ENCODE results near the gene RPS6KA5.
"Not testable (repeated sequence)": the region's sequence is repeated elsewhere in the genome, so short reads cannot be mapped to it uniquely, and the experiment has no call there.

Gene RPS6KA5

DNA sequence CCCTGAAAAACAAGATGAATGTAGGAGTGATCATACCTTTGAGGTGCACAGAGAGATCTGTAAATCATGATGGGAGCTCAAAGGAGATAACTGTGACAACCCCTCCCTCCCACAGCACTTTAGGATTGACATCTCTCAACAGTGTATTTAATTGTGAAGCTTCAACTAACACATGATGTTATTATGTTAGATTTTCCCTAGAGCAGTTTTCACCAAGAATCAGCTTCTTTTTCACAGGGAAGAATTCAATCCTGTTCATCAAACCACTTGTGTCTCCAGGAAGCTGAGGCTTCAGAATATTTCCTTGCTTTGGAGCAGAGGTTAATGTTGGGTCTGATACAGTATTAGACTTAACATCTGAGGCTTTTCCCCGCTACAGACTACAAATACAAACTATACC lies 11.8 kb downstream of the RPS6KA5 start:
- Mint-ChIP-seq H3K4me3 (no peak overlapping the region), H3K9me3 (no peaks in the 10 kb centered on the region), H3K27ac (no peak overlapping the region), H3K4me1 (ENCODE audit: low read depth) (peaks cover 49% of the 10 kb centered on the region), H3K27me3 (no peaks in the 10 kb centered on the region), H3K36me3 (ENCODE audit: low read depth) (no peaks in the 10 kb centered on the region)

DNA sequence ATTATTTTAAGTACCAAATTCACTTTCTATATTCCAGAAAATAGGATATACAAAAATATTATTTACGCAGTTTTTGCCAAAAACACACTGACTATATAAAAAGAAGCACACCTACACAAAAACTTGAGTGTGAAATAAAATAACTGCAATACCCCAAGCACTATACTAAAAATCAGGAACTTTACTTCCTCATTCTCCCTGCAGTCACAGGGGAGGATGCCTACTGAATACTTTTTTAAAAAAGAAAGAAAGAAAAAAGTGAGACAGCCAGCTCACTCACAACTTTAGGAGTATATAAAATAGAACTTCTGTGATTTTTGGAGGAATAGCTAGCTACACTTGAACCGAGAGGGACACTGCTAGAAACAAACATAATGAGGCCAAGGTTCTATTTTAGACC lies 12.2 kb downstream of the RPS6KA5 start:
- no peaks in the 10 kb centered on the region for H3K36me3 Mint-ChIP-seq (ENCODE audit: low read depth)
- no peak overlapping the region for H3K27ac Mint-ChIP-seq
- H3K27me3 Mint-ChIP-seq = no peaks in the 10 kb centered on the region
- H3K9me3 Mint-ChIP-seq = no peaks in the 10 kb centered on the region
- peaks cover 47% of the 10 kb centered on the region for H3K4me1 Mint-ChIP-seq (ENCODE audit: low read depth)
- H3K4me3 Mint-ChIP-seq = no peak overlapping the region

DNA sequence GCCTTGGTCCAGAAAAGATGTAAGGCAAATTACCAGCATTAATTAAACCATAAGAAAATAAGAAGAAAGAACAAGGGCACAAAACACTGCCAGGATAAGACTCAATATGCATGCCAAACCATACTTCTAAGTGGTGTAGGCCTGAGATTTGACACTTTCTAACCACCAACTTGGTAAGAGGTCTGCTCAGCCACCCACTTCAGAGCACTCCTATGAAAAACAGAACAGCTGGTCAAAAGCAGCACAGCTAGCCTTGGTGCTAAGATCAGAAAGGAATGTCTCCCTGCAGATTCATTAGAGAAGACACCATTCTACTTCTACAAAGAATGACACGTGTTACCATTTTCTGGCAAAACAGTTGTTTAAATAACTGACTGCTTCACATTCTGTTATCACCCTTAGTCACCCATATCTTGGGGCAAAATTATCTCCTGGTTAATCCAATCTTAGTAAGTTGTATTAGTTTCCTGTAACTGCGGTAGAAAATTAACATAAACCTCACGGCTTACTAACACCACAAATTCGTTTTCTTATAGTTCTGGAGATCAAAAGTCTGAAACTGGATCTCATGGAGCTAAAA lies 13.2 kb downstream of the RPS6KA5 start:
- Mint-ChIP-seq H3K27me3 (no peaks in the 10 kb centered on the region), H3K27ac (peak overlapping the region; percentile 6), H3K4me3 (peak overlapping the region; percentile 2), H3K36me3 (ENCODE audit: low read depth) (no peaks in the 10 kb centered on the region), H3K9me3 (no peaks in the 10 kb centered on the region), H3K4me1 (ENCODE audit: low read depth) (peaks cover 42% of the 10 kb centered on the region)

DNA sequence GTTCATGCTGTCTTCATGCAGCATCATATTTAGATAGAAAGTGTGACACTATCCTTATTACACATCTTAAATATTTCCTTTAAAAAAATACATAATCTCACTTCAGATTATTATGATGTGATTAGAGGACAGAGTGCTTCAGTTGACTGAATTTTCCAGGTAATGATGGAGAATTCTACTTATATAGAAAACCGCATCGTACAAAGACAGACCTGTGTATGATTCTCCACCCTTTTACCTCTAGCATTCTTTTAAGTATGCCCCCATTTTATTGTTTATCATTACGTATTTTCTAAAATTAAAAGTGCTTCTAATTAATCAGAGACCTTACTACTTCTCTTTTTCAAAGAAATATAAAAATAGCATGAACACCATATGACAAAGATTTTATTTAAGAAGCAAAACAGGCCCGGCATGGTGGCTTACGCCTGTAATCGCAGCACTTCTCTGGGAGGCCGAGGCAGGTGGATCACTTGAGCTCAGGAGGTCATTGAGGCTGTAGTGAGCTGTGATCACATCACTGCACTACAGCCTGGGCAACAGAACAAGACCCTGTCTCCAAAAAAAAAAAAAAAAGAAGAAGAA lies 13.9 kb downstream of the RPS6KA5 start:
- no peaks in the 10 kb centered on the region for H3K9me3 Mint-ChIP-seq
- H3K27me3 Mint-ChIP-seq = no peaks in the 10 kb centered on the region
- no peak overlapping the region for H3K4me3 Mint-ChIP-seq
- H3K36me3 Mint-ChIP-seq (ENCODE audit: low read depth) = no peaks in the 10 kb centered on the region
- H3K4me1 Mint-ChIP-seq (ENCODE audit: low read depth) = peaks cover 42% of the 10 kb centered on the region
- peak overlapping the region; percentile 26 for H3K27ac Mint-ChIP-seq

DNA sequence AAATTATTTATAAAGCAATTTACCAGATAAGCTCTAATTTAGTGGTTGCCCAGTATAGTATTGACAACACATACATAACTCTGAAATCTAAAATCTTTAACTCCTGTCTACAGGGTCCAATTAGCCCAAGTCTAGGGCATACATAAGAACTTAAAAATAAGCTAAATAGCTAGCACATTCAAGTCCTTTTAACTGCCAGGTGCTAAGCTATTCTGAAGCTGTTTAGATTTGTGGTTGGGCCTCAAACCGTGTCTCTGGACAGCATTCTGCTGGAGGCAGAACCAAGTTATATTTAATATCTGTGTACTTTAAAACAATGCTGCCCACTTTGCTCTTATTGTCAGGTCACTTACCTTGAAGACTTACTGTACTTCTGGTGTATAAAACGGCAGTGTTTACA lies 19.0 kb downstream of the RPS6KA5 start:
- H3K4me3 Mint-ChIP-seq = no peak overlapping the region
- H3K27me3 Mint-ChIP-seq = no peaks in the 10 kb centered on the region
- H3K36me3 Mint-ChIP-seq (ENCODE audit: low read depth) = peaks cover 5% of the 10 kb centered on the region
- no peak overlapping the region for H3K27ac Mint-ChIP-seq
- H3K4me1 Mint-ChIP-seq (ENCODE audit: low read depth) = peaks cover 26% of the 10 kb centered on the region
- no peaks in the 10 kb centered on the region for H3K9me3 Mint-ChIP-seq

DNA sequence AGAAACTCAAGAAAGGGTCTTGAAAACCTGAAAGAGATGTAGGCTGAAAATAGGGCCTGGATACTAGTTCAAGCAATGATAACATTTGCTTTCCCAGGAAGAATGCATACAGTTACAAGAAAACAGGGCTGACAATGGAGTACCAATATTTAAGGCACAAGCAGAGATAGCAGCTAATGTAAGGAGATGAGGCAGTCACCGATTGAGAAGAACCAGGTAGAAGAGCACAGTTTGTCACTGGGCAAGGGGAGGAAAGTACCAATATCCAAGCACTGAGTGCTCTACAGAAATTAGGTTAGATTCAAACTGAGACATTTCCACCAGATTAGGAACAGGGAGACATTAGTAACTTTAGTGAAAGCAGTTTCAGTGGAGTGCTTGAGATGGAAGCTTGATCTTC lies 19.9 kb downstream of the RPS6KA5 start:
- peaks cover 26% of the 10 kb centered on the region for H3K4me1 Mint-ChIP-seq (ENCODE audit: low read depth)

DNA sequence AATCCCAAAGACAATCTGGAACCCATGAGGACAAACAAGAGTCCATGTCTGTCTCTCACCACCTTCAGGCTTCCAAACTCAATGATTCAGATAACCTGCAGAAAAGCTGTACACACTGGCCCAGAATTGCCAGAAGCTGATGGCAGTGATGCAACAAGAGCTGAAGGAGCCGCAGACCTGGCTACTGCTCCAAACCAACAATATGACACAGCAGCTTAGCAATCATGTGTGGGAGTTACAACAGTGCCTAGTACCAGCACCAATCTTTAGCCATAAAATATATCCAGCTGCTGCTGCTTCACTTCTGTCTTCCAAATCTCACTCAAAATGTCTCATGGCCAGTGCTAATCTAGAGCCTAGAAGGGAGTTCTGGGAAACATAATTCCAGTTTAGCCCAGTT lies 22.0 kb downstream of the RPS6KA5 start:
- Mint-ChIP-seq H3K36me3 (ENCODE audit: low read depth) (peaks cover 5% of the 10 kb centered on the region), H3K4me1 (ENCODE audit: low read depth) (peaks cover 29% of the 10 kb centered on the region), H3K4me3 (no peak overlapping the region), H3K27me3 (no peaks in the 10 kb centered on the region), H3K9me3 (no peaks in the 10 kb centered on the region), H3K27ac (no peak overlapping the region)

More for the DNA sequence above, 19.9 kb downstream of the RPS6KA5 start:
- H3K4me3 Mint-ChIP-seq = no peak overlapping the region
- H3K9me3 Mint-ChIP-seq = no peaks in the 10 kb centered on the region
- H3K27ac Mint-ChIP-seq = no peak overlapping the region
- H3K27me3 Mint-ChIP-seq = no peaks in the 10 kb centered on the region
- peaks cover 5% of the 10 kb centered on the region for H3K36me3 Mint-ChIP-seq (ENCODE audit: low read depth)

DNA sequence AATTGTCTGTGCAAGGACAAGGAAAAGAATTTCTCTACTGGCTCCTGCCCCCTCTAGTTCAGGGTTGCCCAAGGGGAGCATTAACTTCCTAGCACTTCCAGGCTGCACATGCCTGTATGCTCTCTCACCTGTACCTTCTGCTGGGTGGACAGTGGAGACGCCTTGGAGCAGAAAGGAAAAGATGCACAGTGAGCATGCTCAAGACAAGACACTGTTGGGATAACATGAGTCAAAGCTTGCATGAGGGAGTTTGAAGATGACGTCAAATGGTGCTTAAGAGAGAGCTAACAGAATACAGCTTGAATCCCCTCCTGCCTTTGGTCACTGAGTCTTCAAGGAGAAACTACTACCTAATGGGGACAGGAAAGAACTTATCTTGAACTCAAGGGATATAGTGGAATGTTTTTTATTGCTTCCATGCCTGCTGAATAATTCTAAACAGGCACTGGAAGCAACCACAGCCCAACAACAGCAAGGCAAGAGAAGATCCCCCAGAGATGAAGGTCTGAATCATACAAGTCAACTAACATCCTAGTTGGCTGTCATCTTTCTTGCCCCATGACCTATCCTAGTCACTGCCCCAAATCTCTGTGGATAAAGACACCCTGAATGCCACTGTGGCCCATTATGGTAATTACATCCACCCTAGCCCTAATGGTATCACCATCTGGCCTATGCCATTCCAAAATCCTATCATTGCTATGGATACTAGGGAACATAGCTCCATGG lies 23.5 kb downstream of the RPS6KA5 start:
- H3K4me3 Mint-ChIP-seq = no peak overlapping the region
- H3K27ac Mint-ChIP-seq = no peak overlapping the region
- H3K27me3 Mint-ChIP-seq = no peaks in the 10 kb centered on the region
- peaks cover 5% of the 10 kb centered on the region for H3K36me3 Mint-ChIP-seq (ENCODE audit: low read depth)
- peaks cover 34% of the 10 kb centered on the region for H3K4me1 Mint-ChIP-seq (ENCODE audit: low read depth)
- no peaks in the 10 kb centered on the region for H3K9me3 Mint-ChIP-seq

DNA sequence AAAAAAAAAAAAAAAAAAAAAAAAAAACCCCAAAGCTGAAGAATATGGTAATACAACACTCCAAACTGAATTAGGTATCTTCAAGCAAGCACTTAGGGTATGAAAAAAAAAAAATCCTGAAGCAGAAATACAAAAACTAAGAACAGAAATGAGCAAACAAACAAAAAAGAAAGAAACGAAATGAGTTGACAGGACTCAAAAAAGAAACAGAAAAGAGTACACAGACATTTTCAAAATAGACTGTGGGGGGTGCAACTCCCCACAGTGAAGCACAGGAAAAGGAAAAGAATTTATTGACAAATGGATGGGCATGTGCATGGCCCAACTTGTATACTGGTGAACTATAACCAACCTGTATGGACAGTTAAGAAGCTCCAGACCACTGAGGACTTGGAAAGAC lies 24.6 kb downstream of the RPS6KA5 start:
- Mint-ChIP-seq H3K27me3 (no peaks in the 10 kb centered on the region), H3K36me3 (ENCODE audit: low read depth) (peaks cover 5% of the 10 kb centered on the region), H3K4me1 (ENCODE audit: low read depth) (peaks cover 41% of the 10 kb centered on the region), H3K4me3 (no peak overlapping the region), H3K9me3 (no peaks in the 10 kb centered on the region), H3K27ac (peak overlapping the region; percentile 63)

DNA sequence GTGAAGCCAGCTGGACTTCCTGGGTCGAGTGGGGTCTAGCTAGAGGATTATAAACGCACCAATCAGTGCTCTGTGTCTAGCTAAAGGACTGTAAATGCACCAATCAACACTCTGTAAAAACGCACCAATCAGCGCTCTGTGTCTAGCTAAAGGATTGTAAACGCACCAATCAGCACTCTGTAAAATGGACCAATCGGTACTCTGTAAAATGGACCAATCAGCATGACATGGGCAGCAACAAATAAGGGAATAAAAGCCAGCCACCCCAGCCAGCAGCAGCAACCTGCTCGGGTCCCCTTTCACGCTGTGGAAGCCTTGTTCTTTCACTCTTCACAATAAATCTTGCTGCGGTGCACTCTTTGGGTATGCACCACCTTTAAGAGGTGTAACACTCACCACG lies 26.1 kb downstream of the RPS6KA5 start:
- not testable (repeated sequence) for H3K36me3 Mint-ChIP-seq (ENCODE audit: low read depth); H3K27ac Mint-ChIP-seq; H3K9me3 Mint-ChIP-seq; H3K4me3 Mint-ChIP-seq; H3K27me3 Mint-ChIP-seq
- peaks cover 55% of the 10 kb centered on the region for H3K4me1 Mint-ChIP-seq (ENCODE audit: low read depth)

DNA sequence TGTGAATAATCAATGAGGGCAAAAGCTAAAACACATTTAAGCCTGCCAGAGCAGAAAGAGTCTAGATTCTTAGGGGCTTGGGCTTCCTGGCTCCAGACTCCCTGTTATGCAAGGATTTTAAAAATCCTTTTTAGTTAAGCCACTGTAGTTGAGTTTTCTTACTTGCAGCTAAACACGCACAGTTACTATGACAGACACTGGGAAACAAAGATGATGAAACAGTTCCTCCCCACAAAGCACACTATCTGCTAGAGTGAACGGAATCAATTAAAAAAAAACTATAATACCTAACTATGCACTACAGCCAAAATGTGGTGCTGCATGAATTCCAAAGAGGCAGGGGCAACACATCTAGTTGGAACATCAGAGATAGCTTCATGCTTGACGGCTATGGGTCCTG lies 28.2 kb downstream of the RPS6KA5 start:
- no peaks in the 10 kb centered on the region for H3K9me3 Mint-ChIP-seq
- no peaks in the 10 kb centered on the region for H3K27me3 Mint-ChIP-seq
- H3K4me1 Mint-ChIP-seq (ENCODE audit: low read depth) = peaks cover 51% of the 10 kb centered on the region
- H3K4me3 Mint-ChIP-seq = no peak overlapping the region
- no peaks in the 10 kb centered on the region for H3K36me3 Mint-ChIP-seq (ENCODE audit: low read depth)
- no peak overlapping the region for H3K27ac Mint-ChIP-seq

DNA sequence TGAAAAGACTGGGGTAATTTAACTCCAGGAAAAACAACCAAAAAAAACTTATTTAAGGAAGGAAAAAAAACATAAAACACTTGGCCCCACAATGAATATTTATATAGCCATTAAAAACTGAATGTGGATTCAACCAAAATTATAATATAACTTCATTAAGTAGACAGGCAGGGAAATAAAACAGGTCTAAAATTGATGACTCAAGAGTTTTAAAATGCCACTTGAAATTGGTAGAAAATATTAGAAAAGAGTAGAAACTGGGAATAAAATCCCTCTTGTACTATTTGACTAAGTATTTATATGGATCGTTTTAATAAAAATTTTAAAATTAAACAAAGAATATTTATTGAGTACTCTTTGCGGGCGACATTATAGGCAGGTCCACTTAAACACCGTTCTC lies 28.8 kb downstream of the RPS6KA5 start:
- Mint-ChIP-seq H3K9me3 (no peaks in the 10 kb centered on the region), H3K4me3 (no peak overlapping the region), H3K27ac (no peak overlapping the region), H3K27me3 (no peaks in the 10 kb centered on the region), H3K4me1 (ENCODE audit: low read depth) (peaks cover 53% of the 10 kb centered on the region), H3K36me3 (ENCODE audit: low read depth) (no peaks in the 10 kb centered on the region)

DNA sequence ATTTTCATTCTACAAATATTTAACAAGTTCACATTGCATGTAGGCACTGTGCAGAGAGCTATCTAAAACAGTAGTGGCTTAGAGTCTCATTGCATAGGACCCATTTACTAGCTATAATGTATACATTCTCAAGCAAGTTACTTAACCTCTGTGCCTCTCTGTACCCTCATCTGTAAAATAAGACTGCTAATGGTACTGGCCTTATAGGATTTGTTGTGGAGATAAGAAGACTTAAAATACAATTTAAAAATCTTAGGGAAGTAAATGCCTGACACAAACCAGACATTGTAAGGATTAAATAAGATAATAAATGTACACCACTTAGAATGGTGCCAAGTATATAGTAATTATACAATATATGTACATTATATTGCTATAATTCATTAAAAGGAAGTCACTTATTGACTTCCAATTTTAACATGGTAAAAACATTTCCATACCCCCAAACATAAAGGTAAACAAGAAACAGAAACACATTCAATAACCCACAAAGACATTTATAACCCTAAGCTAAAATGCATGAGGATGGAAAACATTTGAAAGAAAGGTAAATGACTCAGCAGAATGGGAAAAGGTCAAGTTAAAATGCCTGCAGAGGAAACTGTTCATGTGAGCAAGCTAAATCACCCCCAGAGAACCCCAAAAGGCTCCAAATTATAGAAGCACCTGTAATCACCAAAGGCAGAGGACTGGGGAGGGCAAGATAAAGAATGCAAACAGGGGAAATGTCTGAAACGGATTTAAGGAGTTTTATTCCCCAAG lies 30.8 kb downstream of the RPS6KA5 start:
- no peaks in the 10 kb centered on the region for H3K36me3 Mint-ChIP-seq (ENCODE audit: low read depth)
- peak overlapping the region; percentile 57 for H3K27ac Mint-ChIP-seq
- H3K27me3 Mint-ChIP-seq = no peaks in the 10 kb centered on the region
- H3K4me1 Mint-ChIP-seq (ENCODE audit: low read depth) = peaks cover 42% of the 10 kb centered on the region
- H3K9me3 Mint-ChIP-seq = no peaks in the 10 kb centered on the region
- H3K4me3 Mint-ChIP-seq = peak overlapping the region; percentile 40

DNA sequence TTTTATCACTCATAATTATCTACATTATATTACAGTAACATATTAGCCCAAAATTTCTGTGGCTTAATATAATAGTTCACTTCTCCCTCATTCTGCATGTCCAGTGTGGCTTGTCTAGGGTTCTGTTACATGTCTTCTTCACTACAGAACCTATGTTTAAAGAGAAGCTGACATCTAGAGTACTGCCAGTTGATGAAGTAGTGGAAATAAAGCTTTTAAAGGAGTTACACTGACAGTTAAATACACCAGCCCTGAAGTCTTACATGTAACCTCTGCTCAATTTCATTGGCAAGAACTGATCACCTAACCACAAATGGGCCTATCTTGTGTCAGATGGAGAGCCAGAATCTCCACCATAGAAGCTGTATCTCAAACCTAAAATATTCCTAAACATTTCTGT lies 32.9 kb downstream of the RPS6KA5 start:
- Mint-ChIP-seq H3K27me3 (no peaks in the 10 kb centered on the region), H3K27ac (no peak overlapping the region), H3K4me3 (no peak overlapping the region), H3K36me3 (ENCODE audit: low read depth) (no peaks in the 10 kb centered on the region), H3K4me1 (ENCODE audit: low read depth) (peaks cover 56% of the 10 kb centered on the region), H3K9me3 (no peaks in the 10 kb centered on the region)

DNA sequence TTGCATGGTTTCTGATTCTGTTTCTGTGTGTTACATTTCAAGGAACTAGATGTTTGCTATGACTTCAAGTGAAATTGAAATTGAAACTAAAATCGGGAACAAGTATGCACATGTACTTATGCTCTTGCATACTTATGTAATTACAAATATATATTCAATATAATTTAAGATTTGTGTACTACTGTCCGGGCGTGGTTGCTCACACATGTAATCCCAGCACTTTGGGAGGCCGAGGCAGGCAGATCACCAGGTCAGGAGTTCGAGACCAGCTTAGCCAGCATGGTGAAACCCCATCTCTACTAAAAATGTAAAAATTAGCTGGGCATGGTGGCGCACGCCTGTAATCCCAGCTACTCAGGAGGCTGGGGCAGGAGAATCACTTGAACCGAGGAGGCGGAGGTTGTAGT lies 37.8 kb downstream of the RPS6KA5 start:
- not testable (repeated sequence) for H3K9me3 Mint-ChIP-seq; H3K27me3 Mint-ChIP-seq; H3K36me3 Mint-ChIP-seq (ENCODE audit: low read depth)
- Mint-ChIP-seq H3K27ac (peak overlapping the region; percentile 83), H3K4me3 (peak overlapping the region; percentile 73), H3K4me1 (ENCODE audit: low read depth) (peaks cover 45% of the 10 kb centered on the region)

Measured in stimulated activated naive CD8-positive, alpha-beta T cell treated with anti-CD3 and anti-CD28 coated beads, Interleukin-15, Interleukin-2, amounts not matched to agents 100 ng/mL and 50 ng/mL, for 24 hours (primary cell).